Neural progenitor cell (in vitro differentiated cells): ENCODE results near the gene PPP1R15B. TPM values are rescaled to one million over a fixed set of nuclear protein-coding genes. Genes with fewer than 3 reads are reported as not detected.

Source experiments
- DNase-seq: peaks from one replicate; pipeline ENCODE4 v3.0.0-alpha.2; 2016; ENCODE audit warnings: low spot score
- H2AFZ ChIP-seq: fragments of 200-600 bp; sonication (generic); replicated peaks from 2 replicates; pipeline ENCODE4 v1.6.1; 2016; ENCODE audit warnings: antibody characterized with exemption
- H3F3A ChIP-seq: fragments of 200-600 bp; sonication (generic); 2 replicates; pipeline ENCODE4 v1.6.1; 2016; ENCODE audit warnings: antibody characterized with exemption, low read depth
- H3K27ac ChIP-seq: fragments of 200-600 bp; sonication (generic); 2 replicates; pipeline ENCODE4 v1.5.1; 2016; ENCODE audit warnings: mild to moderate bottlenecking
- H3K27me3 ChIP-seq: fragments of 200-600 bp; sonication (generic); 2 replicates; pipeline ENCODE4 v1.6.1; 2016; ENCODE audit warnings: mild to moderate bottlenecking, moderate library complexity
- H3K36me3 ChIP-seq: fragments of 200-600 bp; sonication (generic); 2 replicates; pipeline ENCODE4 v1.5.1; 2016
- H3K4me1 ChIP-seq: fragments of 200-600 bp; sonication (generic); 2 replicates; pipeline ENCODE4 v1.6.1; 2016; ENCODE audit warnings: mixed run types
- H3K4me2 ChIP-seq: fragments of 200-600 bp; sonication (generic); 2 replicates; pipeline ENCODE4 v1.6.1; 2016
- H3K4me3 ChIP-seq: fragments of 200-600 bp; sonication (generic); 2 replicates; pipeline ENCODE4 v1.5.1; 2016
- H3K79me2 ChIP-seq: fragments of 200-600 bp; sonication (generic); 2 replicates; pipeline ENCODE4 v1.6.1; 2016; ENCODE audit warnings: low read depth
- H3K9ac ChIP-seq: fragments of 200-600 bp; sonication (generic); 2 replicates; pipeline ENCODE4 v1.6.1; 2016
- H3K9me3 ChIP-seq: fragments of 200-600 bp; sonication (generic); 2 replicates; pipeline ENCODE4 v1.5.1; 2016; ENCODE audit warnings: low read depth
- H4K20me1 ChIP-seq: fragments of 200-600 bp; sonication (generic); 2 replicates; pipeline ENCODE4 v1.6.1; 2016; ENCODE audit warnings: low read depth
- H3K27ac Mint-ChIP-seq: 3 replicates; pipeline ENCODE4 v1.8.0; 2021; ENCODE audit warnings: mixed read lengths
- H3K27me3 Mint-ChIP-seq: 2 replicates; pipeline ENCODE4 v1.8.0; 2022; ENCODE audit warnings: low read depth, mild to moderate bottlenecking, inconsistent platforms, moderate library complexity, mixed read lengths; ENCODE audit not compliant: insufficient read depth
- H3K36me3 Mint-ChIP-seq: 3 replicates; pipeline ENCODE4 v1.8.0; 2021; ENCODE audit warnings: mixed read lengths
- H3K4me1 Mint-ChIP-seq: 3 replicates; pipeline ENCODE4 v1.8.0; 2021; ENCODE audit warnings: mixed read lengths
- H3K4me3 Mint-ChIP-seq: 3 replicates; pipeline ENCODE4 v1.8.0; 2021; ENCODE audit warnings: mild to moderate bottlenecking, moderate library complexity, mixed read lengths
- H3K9me3 Mint-ChIP-seq: 3 replicates; pipeline ENCODE4 v1.8.0; 2020; ENCODE audit warnings: mixed read lengths
- EZH2 ChIP-seq: fragments of 200-600 bp; sonication (generic); IDR thresholded peaks from 2 replicates; pipeline ENCODE4 v1.6.1; 2017; ENCODE audit warnings: antibody characterized with exemption, mild to moderate bottlenecking, moderate library complexity
- EZH2phosphoT487 ChIP-seq: fragments of 200-600 bp; sonication (generic); IDR thresholded peaks from 2 replicates; pipeline ENCODE4 v1.6.1; 2017; ENCODE audit warnings: antibody characterized with exemption
- total RNA-seq: library from RNA; depleted of rRNA; stranded (reverse); fragments of >200 nt; gene quantifications from 2 replicates; pipeline ENCODE4 v1.2.3, GENCODE V29; 2015; ENCODE audit warnings: low replicate concordance
- TF ChIP-seq, protein P1 (sequence below): fragments of 200-600 bp; sonication (generic); IDR thresholded peaks from 2 replicates; pipeline ENCODE4 v1.5.1; 2017; ENCODE audit warnings: antibody characterized with exemption, mild to moderate bottlenecking

The PPP1R15B gene
- total RNA-seq, 1 donor from 2014 or later = 32.7 TPM

DNA sequence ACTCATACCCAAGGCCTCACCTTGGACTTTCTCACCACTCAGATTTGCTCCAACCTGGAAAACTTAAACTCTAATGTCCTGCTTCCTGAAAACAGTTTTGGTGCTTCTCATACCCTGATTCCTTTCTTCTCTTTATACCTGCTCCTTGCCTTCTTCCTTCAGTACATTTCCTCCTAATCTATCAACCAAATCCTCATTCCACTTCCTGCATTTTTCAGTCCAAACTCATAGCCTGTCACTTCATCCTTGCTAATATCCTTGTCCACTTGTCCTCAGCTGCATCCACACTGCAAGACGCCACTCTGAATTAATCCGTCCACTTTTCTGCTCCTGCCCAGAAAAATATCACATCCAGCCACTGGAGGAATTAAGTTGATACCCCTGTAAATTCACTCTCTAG, 25.9 kb downstream of the PPP1R15B start:
- Histone ChIP-seq H3K9me3 (no peaks in the 10 kb centered on the region), H3K27me3 (peaks cover 73% of the 10 kb centered on the region), H3F3A (no peaks in the 10 kb centered on the region), H3K4me2 (no peak overlapping the region), H3K79me2 (no peaks in the 10 kb centered on the region), H3K4me1 (no peaks in the 10 kb centered on the region), H3K36me3 (no peaks in the 10 kb centered on the region), H3K9ac (no peak overlapping the region), H4K20me1 (no peaks in the 10 kb centered on the region), H2AFZ (no peak overlapping the region), H3K4me3 (no peak overlapping the region), H3K27ac (no peak overlapping the region)
- H3K27me3 Mint-ChIP-seq = peaks cover 3% of the 10 kb centered on the region
- DNase-seq = no peak
- H3K36me3 Mint-ChIP-seq = no peaks in the 10 kb centered on the region
- no peak overlapping the region for H3K4me3 Mint-ChIP-seq
- H3K27ac Mint-ChIP-seq = no peak overlapping the region
- H3K4me1 Mint-ChIP-seq = no peaks in the 10 kb centered on the region
- H3K9me3 Mint-ChIP-seq = no peaks in the 10 kb centered on the region
- TF ChIP-seq, protein P1, sequence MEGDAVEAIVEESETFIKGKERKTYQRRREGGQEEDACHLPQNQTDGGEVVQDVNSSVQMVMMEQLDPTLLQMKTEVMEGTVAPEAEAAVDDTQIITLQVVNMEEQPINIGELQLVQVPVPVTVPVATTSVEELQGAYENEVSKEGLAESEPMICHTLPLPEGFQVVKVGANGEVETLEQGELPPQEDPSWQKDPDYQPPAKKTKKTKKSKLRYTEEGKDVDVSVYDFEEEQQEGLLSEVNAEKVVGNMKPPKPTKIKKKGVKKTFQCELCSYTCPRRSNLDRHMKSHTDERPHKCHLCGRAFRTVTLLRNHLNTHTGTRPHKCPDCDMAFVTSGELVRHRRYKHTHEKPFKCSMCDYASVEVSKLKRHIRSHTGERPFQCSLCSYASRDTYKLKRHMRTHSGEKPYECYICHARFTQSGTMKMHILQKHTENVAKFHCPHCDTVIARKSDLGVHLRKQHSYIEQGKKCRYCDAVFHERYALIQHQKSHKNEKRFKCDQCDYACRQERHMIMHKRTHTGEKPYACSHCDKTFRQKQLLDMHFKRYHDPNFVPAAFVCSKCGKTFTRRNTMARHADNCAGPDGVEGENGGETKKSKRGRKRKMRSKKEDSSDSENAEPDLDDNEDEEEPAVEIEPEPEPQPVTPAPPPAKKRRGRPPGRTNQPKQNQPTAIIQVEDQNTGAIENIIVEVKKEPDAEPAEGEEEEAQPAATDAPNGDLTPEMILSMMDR = no peak
- TF ChIP-seq EZH2phosphoT487 (no peak), EZH2 (no peak)

DNA sequence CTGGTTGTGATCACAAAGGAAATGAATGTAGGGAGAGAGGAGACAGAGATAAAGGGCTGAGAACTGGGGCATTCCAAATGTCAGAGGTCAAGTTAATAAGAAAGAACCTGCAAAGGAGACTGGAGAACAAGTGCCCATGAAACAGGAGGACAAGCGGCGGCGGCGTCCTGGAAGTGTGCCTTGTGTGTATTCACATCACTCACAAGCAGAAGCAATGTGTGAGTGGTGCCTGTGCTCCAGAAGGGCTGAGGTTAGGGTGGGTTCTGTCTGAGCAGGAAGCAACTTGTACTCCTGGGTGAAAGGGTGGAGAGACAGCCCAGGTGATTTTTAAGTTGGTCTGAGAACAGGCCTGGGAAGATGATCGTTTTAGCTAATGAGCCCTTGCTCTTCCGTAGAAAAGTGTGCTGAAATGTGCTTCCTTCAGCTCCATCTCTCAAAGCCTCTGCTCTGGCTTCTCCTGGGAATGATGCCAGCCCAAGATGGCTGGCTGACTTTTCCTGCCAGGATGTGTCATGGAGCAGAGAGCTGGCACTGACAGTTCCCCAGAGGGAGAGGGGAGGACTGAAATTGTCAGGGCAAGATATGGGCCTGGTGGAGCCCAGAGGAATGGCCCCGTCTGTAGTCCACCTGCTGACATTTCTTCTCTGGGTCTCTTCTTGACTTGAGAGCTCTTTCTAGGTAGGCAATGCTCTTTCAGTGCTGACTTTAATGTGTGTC, 26.8 kb downstream of the PPP1R15B start:
- H3K4me1 Mint-ChIP-seq = no peaks in the 10 kb centered on the region
- Histone ChIP-seq H3K27me3 (peaks cover 77% of the 10 kb centered on the region), H3K9ac (no peak overlapping the region), H3F3A (no peaks in the 10 kb centered on the region), H3K27ac (no peak overlapping the region), H3K9me3 (no peaks in the 10 kb centered on the region), H2AFZ (no peak overlapping the region), H3K4me1 (no peaks in the 10 kb centered on the region), H3K79me2 (no peaks in the 10 kb centered on the region), H4K20me1 (no peaks in the 10 kb centered on the region), H3K4me2 (no peak overlapping the region), H3K4me3 (no peak overlapping the region), H3K36me3 (no peaks in the 10 kb centered on the region)
- no peaks in the 10 kb centered on the region for H3K36me3 Mint-ChIP-seq
- no peak overlapping the region for H3K4me3 Mint-ChIP-seq
- TF ChIP-seq, protein P1 = no peak
- TF ChIP-seq EZH2 (no peak), EZH2phosphoT487 (no peak)
- H3K27ac Mint-ChIP-seq = no peak overlapping the region
- peaks cover 4% of the 10 kb centered on the region for H3K27me3 Mint-ChIP-seq
- H3K9me3 Mint-ChIP-seq = no peaks in the 10 kb centered on the region
- DNase-seq = no peak

DNA sequence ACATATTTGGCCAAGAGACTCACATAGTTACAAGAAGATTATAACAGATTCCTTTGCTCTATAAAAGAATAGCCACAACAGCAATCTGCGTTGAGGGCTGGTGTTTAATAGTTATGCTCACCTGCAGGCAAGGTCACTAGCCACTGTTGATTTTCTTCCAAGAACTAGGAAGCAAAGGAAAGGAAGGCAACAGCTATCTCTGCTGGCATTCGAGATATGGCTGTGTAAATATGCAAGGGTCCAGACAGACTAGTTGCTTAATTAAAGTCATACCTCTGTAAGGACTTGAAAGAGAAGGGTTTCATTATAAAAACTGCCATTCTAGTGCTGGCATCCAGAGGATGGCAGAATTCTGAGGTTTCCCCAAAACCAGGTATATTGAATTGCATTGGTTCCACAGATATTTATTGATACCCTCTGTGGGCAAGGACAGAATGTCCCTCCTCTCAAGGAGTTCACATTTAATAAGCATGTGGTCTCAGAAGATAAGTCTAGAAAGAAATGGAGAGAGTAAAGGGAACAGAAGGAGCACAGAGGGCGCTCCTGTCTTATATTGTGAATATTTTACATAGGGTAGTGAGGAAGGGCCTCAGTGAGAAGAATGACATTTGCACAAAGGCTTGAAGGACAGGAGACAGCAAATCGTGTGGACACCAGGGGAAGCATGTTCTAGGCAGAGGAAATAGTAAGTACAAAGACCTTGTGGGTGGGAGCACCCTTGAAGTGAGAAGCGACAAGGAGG, 28.3 kb downstream of the PPP1R15B start:
- H3K27me3 Mint-ChIP-seq = peaks cover 10% of the 10 kb centered on the region
- Histone ChIP-seq H3K9ac (no peak overlapping the region), H3F3A (no peaks in the 10 kb centered on the region), H3K79me2 (no peaks in the 10 kb centered on the region), H3K4me1 (no peaks in the 10 kb centered on the region), H3K27me3 (peaks cover 91% of the 10 kb centered on the region), H4K20me1 (peaks cover 7% of the 10 kb centered on the region), H3K4me2 (no peak overlapping the region), H2AFZ (no peak overlapping the region), H3K9me3 (no peaks in the 10 kb centered on the region), H3K36me3 (no peaks in the 10 kb centered on the region), H3K4me3 (no peak overlapping the region), H3K27ac (no peak overlapping the region)
- H3K4me1 Mint-ChIP-seq = peaks cover 2% of the 10 kb centered on the region
- no peaks in the 10 kb centered on the region for H3K9me3 Mint-ChIP-seq
- H3K27ac Mint-ChIP-seq = no peak overlapping the region
- no peaks in the 10 kb centered on the region for H3K36me3 Mint-ChIP-seq
- TF ChIP-seq EZH2phosphoT487 (no peak), EZH2 (no peak)
- TF ChIP-seq, protein P1 = no peak
- DNase-seq = no peak
- no peak overlapping the region for H3K4me3 Mint-ChIP-seq
